Endothelial cell of umbilical vein (primary cell): ENCODE results near the gene GJA1. TPM values are rescaled to one million over a fixed set of nuclear protein-coding genes. Genes with fewer than 3 reads are reported as not detected.

Experiments
- BruUV-seq: library from RNA; stranded (reverse); fragments of 400-500 nt; replicated peaks from 2 replicates; lab custom pipeline; 2021; lab: Mats Ljungman, UMichigan
- CTCF ChIA-PET: fragments of 300-600, 350-600 bp; sonication (Branson Sonifier 250); formaldehyde crosslinking; loops from one replicate; lab custom pipeline; 2021; ENCODE audit warnings: antibody characterized with exemption, inconsistent platforms; lab: Charles Lee
- POLR2A ChIA-PET: fragments of 300-600, 350-600 bp; sonication (Branson Sonifier 250); formaldehyde crosslinking; loops from one replicate; lab custom pipeline; 2021; ENCODE audit warnings: antibody characterized with exemption, inconsistent platforms; lab: Charles Lee
- DNase-seq: peaks from one replicate; pipeline ENCODE4 v3.0.0-alpha.2; 2011; ENCODE audit warnings: low read depth, low spot score
- FAIRE-seq: peaks from 2 replicates; lab custom pipeline; 2011; peaks lifted over from hg19 to GRCh38; lab: Jason Lieb, UNC
- H2AFZ ChIP-seq: 2 replicates; pipeline ENCODE4 v1.6.0; 2012; ENCODE audit warnings: low read depth, low read length, control low read depth, inconsistent platforms
- H3K27ac ChIP-seq: 2 replicates; pipeline ENCODE4 v1.5.1; 2011; ENCODE audit warnings: low read depth, mild to moderate bottlenecking, control low read depth, low read length, moderate library complexity; ENCODE audit not compliant: insufficient read depth
- H3K27me3 ChIP-seq, 2 experiments: 2 replicates each; pipeline versions ENCODE4 v1.6.0 to v1.6.1; 2011; ENCODE audit warnings: low read length in 2 of 2, mixed read lengths in 1 of 2; ENCODE audit not compliant: control insufficient read depth in 2 of 2, insufficient read depth in 2 of 2
- H3K36me3 ChIP-seq, 2 experiments: 2 replicates in 1 of 2; 3 replicates in 1 of 2; pipeline ENCODE4 v1.5.1; 2011; ENCODE audit warnings: low read length in 2 of 2, mild to moderate bottlenecking in 1 of 2, moderate library complexity in 1 of 2; ENCODE audit not compliant: control insufficient read depth in 2 of 2, insufficient read depth in 2 of 2; ENCODE audit errors: extremely low read depth in 1 of 2
- H3K4me1 ChIP-seq: 3 replicates; pipeline ENCODE4 v1.5.1; 2011; ENCODE audit warnings: mild to moderate bottlenecking, low read length; ENCODE audit not compliant: control insufficient read depth, insufficient read depth; ENCODE audit errors: extremely low read depth
- H3K4me2 ChIP-seq: 2 replicates; pipeline ENCODE4 v1.6.1; 2011; ENCODE audit warnings: low read length, control low read depth, mixed read lengths; ENCODE audit not compliant: insufficient read depth
- H3K4me3 ChIP-seq, 3 experiments: fragments of 200-600 bp in 1 of 3; sonication (generic), shearing (Covaris generic) in 1 of 3; replicated peaks in 1 of 3; 2 replicates each; pipeline ENCODE4 v1.5.1; 2011 to 2016; ENCODE audit warnings: control low read depth in 3 of 3, low read length in 3 of 3, mild to moderate bottlenecking in 2 of 3, inconsistent platforms in 1 of 3, low read depth in 1 of 3, moderate library complexity in 1 of 3; ENCODE audit not compliant: insufficient read depth in 1 of 3
- H3K79me2 ChIP-seq: 2 replicates; pipeline ENCODE4 v1.6.0; 2012; ENCODE audit warnings: low read length, inconsistent platforms; ENCODE audit not compliant: control insufficient read depth, insufficient read depth
- H3K9ac ChIP-seq: replicated peaks from 2 replicates; pipeline ENCODE3; 2011; ENCODE audit warnings: low read length, control low read depth; ENCODE audit not compliant: insufficient read depth; ENCODE audit errors: extremely low read depth
- H3K9me1 ChIP-seq: replicated peaks from 3 replicates; pipeline ENCODE4 v1.6.0; 2011; ENCODE audit warnings: mild to moderate bottlenecking, low read length; ENCODE audit not compliant: control insufficient read depth, insufficient read depth; ENCODE audit errors: extremely low read depth
- H3K9me3 ChIP-seq: replicated peaks from 2 replicates; pipeline ENCODE4 v1.5.1; 2012; ENCODE audit warnings: low read length, inconsistent platforms; ENCODE audit not compliant: control insufficient read depth, insufficient read depth
- H4K20me1 ChIP-seq: replicated peaks from 2 replicates; pipeline ENCODE3; 2011; ENCODE audit warnings: mild to moderate bottlenecking, low read length; ENCODE audit not compliant: control insufficient read depth, insufficient read depth; ENCODE audit errors: extremely low read depth
- CTCF ChIP-seq, 2 donors: IDR thresholded peaks; 1 replicate in 1 of 2; 2 replicates in 1 of 2; pipeline ENCODE4 v1.5.1; 2011; ENCODE audit warnings: low read length in 2 of 2, mild to moderate bottlenecking in 2 of 2, moderate library complexity in 2 of 2, control low read depth in 1 of 2, inconsistent platforms in 1 of 2, low read depth in 1 of 2; ENCODE audit not compliant: insufficient read depth in 1 of 2; ENCODE audit errors: extremely low read depth in 1 of 2
- EZH2 ChIP-seq: IDR thresholded peaks from 2 replicates; pipeline ENCODE4 v1.6.1; 2012; ENCODE audit warnings: borderline replicate concordance, low read depth, mild to moderate bottlenecking, moderate library complexity, low read length, inconsistent platforms; ENCODE audit not compliant: severe bottlenecking
- FOS ChIP-seq: IDR thresholded peaks from 2 replicates; pipeline ENCODE4 v1.6.1; 2011; ENCODE audit warnings: mild to moderate bottlenecking, low read length, moderate library complexity, borderline replicate concordance; ENCODE audit not compliant: insufficient read depth
- GATA2 ChIP-seq: IDR thresholded peaks from 2 replicates; pipeline ENCODE4 v1.7.0; 2011; ENCODE audit warnings: low read depth, mild to moderate bottlenecking, moderate library complexity, mixed read lengths, low read length; ENCODE audit not compliant: insufficient read length, insufficient read depth
- JUN ChIP-seq: IDR thresholded peaks from 2 replicates; pipeline ENCODE4 v1.6.1; 2011; ENCODE audit warnings: borderline replicate concordance, low read depth; ENCODE audit not compliant: insufficient read length, insufficient read depth
- MAX ChIP-seq: IDR thresholded peaks from 2 replicates; pipeline ENCODE4 v1.6.1; 2011; ENCODE audit not compliant: insufficient read depth, insufficient read length
- MYC ChIP-seq: IDR thresholded peaks from one replicate; pipeline ENCODE4 v1.6.1; 2011; ENCODE audit warnings: mild to moderate bottlenecking, low read depth, low read length
- POLR2A ChIP-seq: IDR thresholded peaks from 2 replicates; pipeline ENCODE4 v1.6.1; 2012; ENCODE audit warnings: low read depth, mild to moderate bottlenecking, control low read depth, low read length
- POLR2AphosphoS5 ChIP-seq: IDR thresholded peaks from 2 replicates; pipeline ENCODE4 v1.6.1; 2012; ENCODE audit warnings: low read depth, mild to moderate bottlenecking, control low read depth, low read length, moderate library complexity; ENCODE audit not compliant: insufficient read depth
- dilution Hi-C: fragments of 300-500 bp; cut with MboI; formaldehyde crosslinking; loops from one replicate; pipeline ENCODE4 v1.15.0; 2019; ENCODE audit warnings: low sequenced_read_pairs; ENCODE audit not compliant: extremely low pct_ligation_motif_present
- intact Hi-C: fragments of 100-400 bp; cut with micrococcal nuclease; formaldehyde crosslinking; loops from one replicate; pipeline ENCODE4 v1.10.0; 2022
- polyA plus RNA-seq, 4 experiments: library from polyadenylated mRNA; depleted of rRNA in 3 of 4; stranded (reverse) in 3 of 4; unstranded in 1 of 4; fragments of >200 nt; gene quantifications; 2 replicates each; pipeline versions ENCODE4 v1.2.1 to v1.2.3, GENCODE V29; 2011 to 2012; ENCODE audit warnings: missing spikeins in 1 of 4
- total RNA-seq: library from RNA; stranded (reverse); gene quantifications from 2 replicates; pipeline ENCODE4 v1.2.3, GENCODE V29; 2021

The GJA1 gene
- total and polyA plus RNA-seq, 2 donors (not counting 3 experiments of a cell fraction or from before 2014, with no cell fraction given) = 185 to 235 TPM

GRCh38 chr6:121449331-121449730 lies 13.9 kb downstream of the GJA1 start:
- H3K9ac ChIP-seq = no peak overlapping the region
- DNase-seq (no peak), FAIRE-seq (no peak)
- peaks cover 16 to 17% of the 10 kb centered on the region in 2 experiments for H3K36me3 ChIP-seq
- no TSS peak for BruUV-seq
- H3K4me2 ChIP-seq = no peak overlapping the region
- H3K9me3 ChIP-seq = no peaks in the 10 kb centered on the region
- dilution Hi-C loops (no loop called here), intact Hi-C loops (no loop called here)
- H4K20me1 ChIP-seq = peaks cover 5% of the 10 kb centered on the region
- no peak overlapping the region for H2AFZ ChIP-seq
- no peak overlapping the region for H3K4me3 ChIP-seq
- H3K27ac ChIP-seq = no peak overlapping the region
- peaks cover 11% of the 10 kb centered on the region for H3K4me1 ChIP-seq
- TF ChIP-seq MYC = no peak
- TF ChIP-seq POLR2A = no peak
- no peak for TF ChIP-seq POLR2AphosphoS5
- TF ChIP-seq FOS = no peak
- TF ChIP-seq GATA2 = no peak
- no peak for TF ChIP-seq MAX
- TF ChIP-seq JUN = no peak
- TF ChIP-seq CTCF (IDR thresholded peaks at IDR 0.05; ENCODE audit: extremely low read depth in 1 of 2, insufficient read depth in 1 of 2, low read depth in 1 of 2, low read length in 2 of 2) = no peak
- TF ChIP-seq EZH2 = no peak
- H3K27me3 ChIP-seq = no peaks in the 10 kb centered on the region
- no peaks in the 10 kb centered on the region for H3K9me1 ChIP-seq
- POLR2A ChIA-PET = no interaction called here
- CTCF ChIA-PET = interaction anchor here (1.7 kb wide), 1 partner anchor 400 kb away, joined by 4 read pairs; no protein-coding TSS in a partner anchor
- peaks cover 51% of the 10 kb centered on the region for H3K79me2 ChIP-seq
